Neural cell (in vitro differentiated cells): Measurements from ENCODE around the gene GNA12. TPM values are rescaled to one million over a fixed set of nuclear protein-coding genes. Genes with fewer than 3 reads are reported as not detected.

Experiments used
- H2AFZ ChIP-seq: fragments of 200-600, 300-800 bp; sonication (generic), shearing (Covaris generic); 2 replicates; pipeline ENCODE4 v1.6.0; 2014; ENCODE audit warnings: low read depth, mild to moderate bottlenecking, antibody characterized with exemption, low read length, moderate library complexity
- H3F3A ChIP-seq: fragments of 200-600 bp; shearing (Covaris generic); 2 replicates; pipeline ENCODE4 v1.6.1; 2016; ENCODE audit warnings: mild to moderate bottlenecking, moderate library complexity, mixed read lengths, antibody characterized with exemption, low read length; ENCODE audit not compliant: insufficient read depth, poor library complexity, severe bottlenecking
- H3K27ac ChIP-seq: fragments of 200-600, 300-800 bp; sonication (generic), shearing (Covaris generic); 2 replicates; pipeline ENCODE4 v1.5.1; 2014; ENCODE audit warnings: mild to moderate bottlenecking, low read length, moderate library complexity
- H3K27me3 ChIP-seq: fragments of 300-800, 200-600 bp; sonication (generic), shearing (Covaris generic); 2 replicates; pipeline ENCODE4 v1.6.0; 2014; ENCODE audit warnings: mild to moderate bottlenecking, low read depth, low read length, moderate library complexity; ENCODE audit not compliant: insufficient read depth
- H3K36me3 ChIP-seq: fragments of 300-800, 200-600 bp; sonication (generic), shearing (Covaris generic); 2 replicates; pipeline ENCODE4 v1.5.1; 2014; ENCODE audit warnings: mild to moderate bottlenecking, antibody characterized with exemption, low read length, moderate library complexity; ENCODE audit not compliant: insufficient read depth
- H3K4me2 ChIP-seq: fragments of 300-800, 200-600 bp; sonication (generic), shearing (Covaris generic); 2 replicates; pipeline ENCODE4 v1.6.0; 2014; ENCODE audit warnings: mild to moderate bottlenecking, low read length
- H3K4me3 ChIP-seq: fragments of 300-800, 200-600 bp; sonication (generic), shearing (Covaris generic); 2 replicates; pipeline ENCODE4 v1.5.1; 2014; ENCODE audit warnings: mild to moderate bottlenecking, low read length, moderate library complexity
- H3K79me2 ChIP-seq: fragments of 200-600 bp; shearing (Covaris generic); replicated peaks from 2 replicates; pipeline ENCODE4 v1.6.0; 2014; ENCODE audit warnings: mild to moderate bottlenecking, low read length, moderate library complexity; ENCODE audit not compliant: insufficient read depth
- H3K9ac ChIP-seq: fragments of 300-800, 200-600 bp; sonication (generic), shearing (Covaris generic); 2 replicates; pipeline ENCODE4 v1.6.1; 2016; ENCODE audit warnings: mild to moderate bottlenecking, low read length, mixed read lengths
- H3K9me2 ChIP-seq: fragments of 200-600 bp; shearing (Covaris generic); 2 replicates; pipeline ENCODE4 v1.6.1; 2016; ENCODE audit warnings: mild to moderate bottlenecking, low read length, mixed read lengths; ENCODE audit not compliant: insufficient read depth
- H3K9me3 ChIP-seq: fragments of 200-600, 300-800 bp; sonication (generic), shearing (Covaris generic); 2 replicates; pipeline ENCODE4 v1.6.1; 2016; ENCODE audit warnings: mild to moderate bottlenecking, mixed run types, low read length, moderate library complexity, mixed read lengths
- H4K20me1 ChIP-seq: fragments of 200-600 bp; shearing (Covaris generic); 2 replicates; pipeline ENCODE4 v1.6.1; 2016; ENCODE audit warnings: mild to moderate bottlenecking, mixed run types; ENCODE audit not compliant: insufficient read depth
- EP300 ChIP-seq: fragments of 450-650 bp; conservative IDR thresholded peaks from 2 replicates; pipeline ENCODE4 v1.6.1; 2014; ENCODE audit warnings: antibody characterized with exemption, mild to moderate bottlenecking, moderate library complexity; ENCODE audit not compliant: poor library complexity, severe bottlenecking
- EZH2 ChIP-seq: fragments of 200-600, 300-800 bp; shearing (Covaris generic), sonication (generic); IDR thresholded peaks from 2 replicates; pipeline ENCODE4 v1.6.1; 2014; ENCODE audit warnings: antibody characterized with exemption, low read length, borderline replicate concordance, mild to moderate bottlenecking; ENCODE audit not compliant: insufficient read depth, poor library complexity, severe bottlenecking
- MXI1 ChIP-seq: fragments of 450-650 bp; conservative IDR thresholded peaks from 2 replicates; pipeline ENCODE4 v1.6.1; 2014; ENCODE audit warnings: antibody characterized with exemption, mild to moderate bottlenecking; ENCODE audit not compliant: poor library complexity, severe bottlenecking
- POLR2AphosphoS5 ChIP-seq: IDR thresholded peaks from 2 replicates; pipeline ENCODE4 v1.6.1; 2012
- RAD21 ChIP-seq: fragments of 450-650 bp; conservative IDR thresholded peaks from 2 replicates; pipeline ENCODE4 v1.6.1; 2014; ENCODE audit warnings: antibody characterized with exemption, mild to moderate bottlenecking, moderate library complexity
- SMC3 ChIP-seq: fragments of 450-650 bp; conservative IDR thresholded peaks from 2 replicates; pipeline ENCODE4 v1.6.1; 2014; ENCODE audit warnings: antibody characterized with exemption, mild to moderate bottlenecking, moderate library complexity; ENCODE audit not compliant: poor library complexity
- TAF1 ChIP-seq: IDR thresholded peaks from 2 replicates; pipeline ENCODE4 v1.6.1; 2012; ENCODE audit warnings: low read depth
- polyA plus RNA-seq: library from polyadenylated mRNA; depleted of rRNA; stranded (reverse); fragments of >200 nt; gene quantifications from 2 replicates; pipeline ENCODE4 v1.2.3, GENCODE V29; 2014
- TF ChIP-seq, protein P1 (sequence below): fragments of 450-650 bp; IDR thresholded peaks from 2 replicates; pipeline ENCODE4 v1.5.1; 2014; ENCODE audit warnings: antibody characterized with exemption, mild to moderate bottlenecking, moderate library complexity; ENCODE audit not compliant: poor library complexity, severe bottlenecking
- TF ChIP-seq, protein P2 (sequence below): IDR thresholded peaks from 2 replicates; pipeline ENCODE4 v1.6.1; 2012; ENCODE audit warnings: borderline replicate concordance

The GNA12 gene
- polyA plus RNA-seq, 1 donor from 2014 or later, result 15.5 TPM

DNA sequence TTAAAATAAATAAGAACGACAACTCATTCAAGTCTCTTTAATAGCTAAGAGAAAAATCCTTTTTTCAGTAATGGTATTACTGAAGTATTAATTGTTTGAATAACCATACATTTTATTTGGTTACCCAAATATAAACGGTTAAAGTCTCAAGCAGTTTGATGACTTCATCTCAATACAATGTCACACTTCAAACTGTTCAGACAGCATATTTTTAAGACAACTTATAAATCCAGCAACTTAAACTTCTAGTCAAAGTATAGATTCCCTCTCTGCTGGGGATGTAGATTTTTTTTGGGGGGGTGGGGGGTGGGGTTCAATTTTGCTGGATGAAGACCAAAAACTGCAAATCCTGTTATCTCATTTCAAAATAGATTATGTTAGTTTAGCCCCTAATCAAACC lies 42.0 kb downstream of the GNA12 start:
- no peaks in the 10 kb centered on the region for H4K20me1 ChIP-seq

DNA sequence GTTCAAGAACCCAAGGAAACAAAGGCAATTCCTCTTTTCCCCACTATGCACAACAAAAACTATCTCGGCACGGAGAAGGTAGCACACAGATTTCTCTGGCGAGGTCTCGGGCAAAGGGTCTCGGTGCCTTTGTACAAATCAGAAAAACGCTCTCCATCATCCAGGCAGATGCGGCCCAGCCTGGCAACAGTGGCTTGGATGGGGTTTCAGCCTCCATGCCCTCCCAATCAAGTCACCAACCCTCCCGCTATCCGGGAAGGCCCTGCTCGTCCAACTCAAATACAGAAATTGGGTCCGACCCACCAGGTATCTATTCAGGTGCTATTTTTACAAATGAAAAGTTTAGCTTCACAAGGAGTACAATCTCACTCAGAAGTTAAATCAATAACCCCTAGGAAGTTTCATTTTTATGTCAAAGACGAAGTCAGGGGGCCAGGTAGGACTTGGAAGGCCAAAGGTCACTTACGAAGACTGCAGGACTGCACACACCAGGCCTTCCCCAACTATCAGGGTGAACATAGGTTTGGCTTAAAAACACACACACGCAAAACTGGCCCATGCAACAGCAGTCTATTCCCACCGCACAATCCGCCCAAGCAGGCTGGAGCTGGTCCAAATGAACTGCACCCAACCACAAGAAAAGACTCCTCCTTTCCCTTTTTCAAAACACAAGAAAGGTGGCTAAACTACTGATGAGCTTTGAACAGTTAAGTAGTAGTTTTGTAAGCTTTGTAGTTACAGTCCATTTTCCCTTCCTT lies 43.0 kb downstream of the GNA12 start:
- no peak overlapping the region for H2AFZ ChIP-seq
- H3K9me3 ChIP-seq, result peaks cover 5% of the 10 kb centered on the region
- H3K4me2 ChIP-seq, result no peak overlapping the region
- TF ChIP-seq MXI1, result no peak
- TF ChIP-seq EP300, result no peak
- no peak for TF ChIP-seq TAF1
- no peak for TF ChIP-seq SMC3
- TF ChIP-seq, protein P1, sequence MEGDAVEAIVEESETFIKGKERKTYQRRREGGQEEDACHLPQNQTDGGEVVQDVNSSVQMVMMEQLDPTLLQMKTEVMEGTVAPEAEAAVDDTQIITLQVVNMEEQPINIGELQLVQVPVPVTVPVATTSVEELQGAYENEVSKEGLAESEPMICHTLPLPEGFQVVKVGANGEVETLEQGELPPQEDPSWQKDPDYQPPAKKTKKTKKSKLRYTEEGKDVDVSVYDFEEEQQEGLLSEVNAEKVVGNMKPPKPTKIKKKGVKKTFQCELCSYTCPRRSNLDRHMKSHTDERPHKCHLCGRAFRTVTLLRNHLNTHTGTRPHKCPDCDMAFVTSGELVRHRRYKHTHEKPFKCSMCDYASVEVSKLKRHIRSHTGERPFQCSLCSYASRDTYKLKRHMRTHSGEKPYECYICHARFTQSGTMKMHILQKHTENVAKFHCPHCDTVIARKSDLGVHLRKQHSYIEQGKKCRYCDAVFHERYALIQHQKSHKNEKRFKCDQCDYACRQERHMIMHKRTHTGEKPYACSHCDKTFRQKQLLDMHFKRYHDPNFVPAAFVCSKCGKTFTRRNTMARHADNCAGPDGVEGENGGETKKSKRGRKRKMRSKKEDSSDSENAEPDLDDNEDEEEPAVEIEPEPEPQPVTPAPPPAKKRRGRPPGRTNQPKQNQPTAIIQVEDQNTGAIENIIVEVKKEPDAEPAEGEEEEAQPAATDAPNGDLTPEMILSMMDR, result no peak
- TF ChIP-seq EZH2, result no peak
- TF ChIP-seq, protein P2, sequence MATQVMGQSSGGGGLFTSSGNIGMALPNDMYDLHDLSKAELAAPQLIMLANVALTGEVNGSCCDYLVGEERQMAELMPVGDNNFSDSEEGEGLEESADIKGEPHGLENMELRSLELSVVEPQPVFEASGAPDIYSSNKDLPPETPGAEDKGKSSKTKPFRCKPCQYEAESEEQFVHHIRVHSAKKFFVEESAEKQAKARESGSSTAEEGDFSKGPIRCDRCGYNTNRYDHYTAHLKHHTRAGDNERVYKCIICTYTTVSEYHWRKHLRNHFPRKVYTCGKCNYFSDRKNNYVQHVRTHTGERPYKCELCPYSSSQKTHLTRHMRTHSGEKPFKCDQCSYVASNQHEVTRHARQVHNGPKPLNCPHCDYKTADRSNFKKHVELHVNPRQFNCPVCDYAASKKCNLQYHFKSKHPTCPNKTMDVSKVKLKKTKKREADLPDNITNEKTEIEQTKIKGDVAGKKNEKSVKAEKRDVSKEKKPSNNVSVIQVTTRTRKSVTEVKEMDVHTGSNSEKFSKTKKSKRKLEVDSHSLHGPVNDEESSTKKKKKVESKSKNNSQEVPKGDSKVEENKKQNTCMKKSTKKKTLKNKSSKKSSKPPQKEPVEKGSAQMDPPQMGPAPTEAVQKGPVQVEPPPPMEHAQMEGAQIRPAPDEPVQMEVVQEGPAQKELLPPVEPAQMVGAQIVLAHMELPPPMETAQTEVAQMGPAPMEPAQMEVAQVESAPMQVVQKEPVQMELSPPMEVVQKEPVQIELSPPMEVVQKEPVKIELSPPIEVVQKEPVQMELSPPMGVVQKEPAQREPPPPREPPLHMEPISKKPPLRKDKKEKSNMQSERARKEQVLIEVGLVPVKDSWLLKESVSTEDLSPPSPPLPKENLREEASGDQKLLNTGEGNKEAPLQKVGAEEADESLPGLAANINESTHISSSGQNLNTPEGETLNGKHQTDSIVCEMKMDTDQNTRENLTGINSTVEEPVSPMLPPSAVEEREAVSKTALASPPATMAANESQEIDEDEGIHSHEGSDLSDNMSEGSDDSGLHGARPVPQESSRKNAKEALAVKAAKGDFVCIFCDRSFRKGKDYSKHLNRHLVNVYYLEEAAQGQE, result no peak
- TF ChIP-seq POLR2AphosphoS5, result no peak
- H3K79me2 ChIP-seq, result peaks cover 46% of the 10 kb centered on the region
- H3K27me3 ChIP-seq, result no peaks in the 10 kb centered on the region
- no peaks in the 10 kb centered on the region for H3F3A ChIP-seq
- H3K27ac ChIP-seq, result no peak overlapping the region
- no peaks in the 10 kb centered on the region for H3K9me2 ChIP-seq
- no peaks in the 10 kb centered on the region for H3K36me3 ChIP-seq
- H3K4me3 ChIP-seq, result no peak overlapping the region
- H3K9ac ChIP-seq, result no peak overlapping the region
- H4K20me1 ChIP-seq, result no peaks in the 10 kb centered on the region

More for the DNA sequence above, 42.0 kb downstream of the GNA12 start:
- Histone ChIP-seq H3K4me3 (no peak overlapping the region), H3F3A (no peaks in the 10 kb centered on the region), H3K9me2 (no peaks in the 10 kb centered on the region), H2AFZ (no peak overlapping the region), H3K4me2 (no peak overlapping the region), H3K9me3 (peaks cover 5% of the 10 kb centered on the region), H3K27me3 (no peaks in the 10 kb centered on the region), H3K79me2 (peaks cover 41% of the 10 kb centered on the region), H3K27ac (no peak overlapping the region), H3K9ac (no peak overlapping the region), H3K36me3 (no peaks in the 10 kb centered on the region)
- TF ChIP-seq SMC3, result no peak
- TF ChIP-seq RAD21, result no peak
- TF ChIP-seq EP300, result no peak
- TF ChIP-seq EZH2, result no peak
- TF ChIP-seq, protein P2, result no peak
- TF ChIP-seq, protein P1, result no peak
- TF ChIP-seq TAF1, result no peak
- TF ChIP-seq MXI1, result no peak
- no peak for TF ChIP-seq POLR2AphosphoS5
